Loucy (cell line): ENCODE results near the gene SNX14.

Experiments
- H2AFZ ChIP-seq: fragments of 200-600 bp; sonication (generic); 2 replicates; pipeline ENCODE4 v1.6.0; 2016; ENCODE audit warnings: antibody characterized with exemption, mild to moderate bottlenecking, low read length, moderate library complexity
- H3F3A ChIP-seq: fragments of 200-600 bp; 2 replicates; pipeline ENCODE4 v1.6.0; 2016; ENCODE audit warnings: antibody characterized with exemption, low read depth, mild to moderate bottlenecking
- H3K27me3 ChIP-seq: fragments of 200-600 bp; sonication (generic); 2 replicates; pipeline ENCODE4 v1.6.1; 2014; ENCODE audit warnings: low read length, mild to moderate bottlenecking; ENCODE audit not compliant: insufficient read depth, poor library complexity, severe bottlenecking
- H3K36me3 ChIP-seq: fragments of 200-600 bp; sonication (generic); 2 replicates; pipeline ENCODE4 v1.6.1; 2016; ENCODE audit warnings: low read length; ENCODE audit not compliant: insufficient read depth
- H3K4me1 ChIP-seq: fragments of 200-600 bp; sonication (generic); 2 replicates; pipeline ENCODE4 v1.5.1; 2014; ENCODE audit warnings: low read length, mild to moderate bottlenecking; ENCODE audit not compliant: insufficient read depth, poor library complexity, severe bottlenecking
- H3K4me2 ChIP-seq: fragments of 200-600 bp; sonication (generic); 2 replicates; pipeline ENCODE4 v1.6.0; 2014; ENCODE audit warnings: antibody characterized with exemption, low read length, low read depth, mild to moderate bottlenecking; ENCODE audit not compliant: poor library complexity, severe bottlenecking
- H3K4me3 ChIP-seq: fragments of 200-600 bp; sonication (generic); 2 replicates; pipeline ENCODE4 v1.5.1; 2014; ENCODE audit warnings: low read length, mild to moderate bottlenecking, mixed read lengths; ENCODE audit not compliant: poor library complexity, severe bottlenecking
- H3K79me2 ChIP-seq: fragments of 200-600 bp; sonication (generic); 2 replicates; pipeline ENCODE4 v1.6.1; 2014; ENCODE audit warnings: low read length; ENCODE audit not compliant: insufficient read depth
- H3K9ac ChIP-seq: fragments of 200-600 bp; sonication (generic); 2 replicates; pipeline ENCODE4 v1.6.0; 2014; ENCODE audit warnings: mild to moderate bottlenecking, low read depth, low read length, moderate library complexity; ENCODE audit not compliant: poor library complexity, severe bottlenecking
- H3K9me2 ChIP-seq: fragments of 200-600 bp; sonication (generic); replicated peaks from 2 replicates; pipeline ENCODE4 v1.6.1; 2016; ENCODE audit warnings: low read depth, low read length, mixed read lengths
- H3K9me3 ChIP-seq: fragments of 200-600 bp; sonication (generic); 2 replicates; pipeline ENCODE4 v1.6.1; 2014; ENCODE audit warnings: mild to moderate bottlenecking, antibody characterized with exemption, low read length, low read depth; ENCODE audit not compliant: insufficient read depth
- H4K20me1 ChIP-seq: fragments of 200-600 bp; sonication (generic); 2 replicates; pipeline ENCODE4 v1.6.0; 2014; ENCODE audit warnings: antibody characterized with exemption, low read length, mild to moderate bottlenecking; ENCODE audit not compliant: insufficient read depth, poor library complexity, severe bottlenecking
- CTCF ChIP-seq: fragments of 200-600 bp; sonication (generic); conservative IDR thresholded peaks from 2 replicates; pipeline ENCODE4 v1.5.1; 2014; ENCODE audit warnings: mild to moderate bottlenecking, antibody characterized with exemption, low read length
- EZH2phosphoT487 ChIP-seq: fragments of 200-600 bp; IDR thresholded peaks from 2 replicates; pipeline ENCODE4 v1.6.1; 2018; ENCODE audit warnings: antibody characterized with exemption, mild to moderate bottlenecking, moderate library complexity, borderline replicate concordance

SNX14 gene

GRCh38 chr6:85459224-85459901 is 134.3 kb downstream of the SNX14 start:
- H3K4me2 ChIP-seq = no peak overlapping the region
- H3K79me2 ChIP-seq = no peaks in the 10 kb centered on the region
- H4K20me1 ChIP-seq = no peaks in the 10 kb centered on the region
- H3K9me3 ChIP-seq = no peaks in the 10 kb centered on the region
- no peaks in the 10 kb centered on the region for H3K36me3 ChIP-seq
- H3K9me2 ChIP-seq = no peaks in the 10 kb centered on the region
- TF ChIP-seq CTCF (no peak), EZH2phosphoT487 (no peak)
- no peak overlapping the region for H3K9ac ChIP-seq
- no peak overlapping the region for H2AFZ ChIP-seq
- no peak overlapping the region for H3K4me3 ChIP-seq
- H3F3A ChIP-seq = peaks cover 4% of the 10 kb centered on the region; the same call in 1 of the 2 replicates
- no peaks in the 10 kb centered on the region for H3K27me3 ChIP-seq
- H3K4me1 ChIP-seq = peaks cover 67% of the 10 kb centered on the region

DNA sequence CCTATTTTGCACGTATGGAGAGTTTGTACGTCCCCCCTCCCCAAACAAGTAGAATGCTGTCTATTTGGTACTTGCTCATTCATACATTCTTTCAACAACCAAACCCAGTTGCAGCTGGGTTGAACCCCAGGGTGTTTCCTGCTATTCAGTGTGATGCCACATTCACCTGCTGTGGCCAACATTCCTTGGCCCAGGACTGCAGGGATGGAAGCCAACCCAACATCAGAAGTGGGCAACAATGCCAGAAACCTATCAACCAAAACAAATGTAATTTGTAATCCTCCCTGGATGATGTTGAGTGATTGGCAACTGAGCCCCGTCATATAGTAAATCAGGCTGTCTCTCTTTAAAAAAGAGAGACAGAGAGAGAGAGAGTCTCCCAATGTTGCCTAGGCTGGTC is 134.9 kb downstream of the SNX14 start:
- no peak overlapping the region for H3K4me3 ChIP-seq
- no peak overlapping the region for H3K4me2 ChIP-seq
- no peaks in the 10 kb centered on the region for H3K9me2 ChIP-seq
- no peaks in the 10 kb centered on the region for H3K9me3 ChIP-seq
- no peaks in the 10 kb centered on the region for H4K20me1 ChIP-seq
- H2AFZ ChIP-seq = no peak overlapping the region
- no peaks in the 10 kb centered on the region for H3K27me3 ChIP-seq
- H3K36me3 ChIP-seq = no peaks in the 10 kb centered on the region
- no peak overlapping the region for H3K9ac ChIP-seq
- TF ChIP-seq CTCF = no peak
- no peak for TF ChIP-seq EZH2phosphoT487
- peaks cover 4% of the 10 kb centered on the region; the same call in 1 of the 2 replicates for H3F3A ChIP-seq
- H3K79me2 ChIP-seq = no peaks in the 10 kb centered on the region
- peaks cover 69% of the 10 kb centered on the region for H3K4me1 ChIP-seq

DNA sequence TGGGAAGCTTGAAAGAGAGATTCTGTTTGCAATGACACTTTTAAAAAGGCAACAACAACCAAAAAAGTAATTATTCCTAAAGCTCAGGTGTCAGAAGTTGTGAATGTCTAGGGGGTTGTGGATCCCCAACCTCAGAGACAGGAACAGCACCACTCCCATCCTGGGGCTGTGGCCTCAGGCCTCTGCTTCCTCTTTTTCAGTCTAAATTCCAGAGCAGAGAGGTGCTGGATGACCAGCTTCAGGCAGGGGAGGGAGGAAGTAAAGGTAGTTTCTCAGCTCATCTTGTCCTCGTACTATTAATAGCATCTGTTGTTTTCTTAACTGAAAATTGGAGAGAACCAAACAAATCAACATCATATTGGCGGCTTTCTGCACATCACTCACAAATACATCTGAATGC is 135.5 kb downstream of the SNX14 start:
- Histone ChIP-seq H4K20me1 (no peaks in the 10 kb centered on the region), H3K27me3 (no peaks in the 10 kb centered on the region), H3K79me2 (no peaks in the 10 kb centered on the region), H3K4me1 (peaks cover 75% of the 10 kb centered on the region), H3K4me3 (no peak overlapping the region), H3K36me3 (no peaks in the 10 kb centered on the region), H3F3A (peaks cover 4% of the 10 kb centered on the region; the same call in 1 of the 2 replicates), H3K9me2 (no peaks in the 10 kb centered on the region), H3K9ac (peak overlapping the region; percentile 2), H3K9me3 (no peaks in the 10 kb centered on the region), H2AFZ (peak overlapping the region; percentile 4), H3K4me2 (no peak overlapping the region)
- TF ChIP-seq EZH2phosphoT487 (no peak), CTCF (no peak)
